ENCODE data around the gene C19orf25.

GRCh38 chr19:1473085-1473851 lies 5.7 kb downstream of the C19orf25 start:
- TF ChIP-seq PREB (CRISPR knock-in tag; IDR thresholded peaks at IDR 0.05) (no peak), TFAP4 (CRISPR knock-in tag; IDR thresholded peaks at IDR 0.05; ENCODE audit: borderline replicate concordance) (0 out of 2 replicates have a peak, but pooled peaks have one; percentile 13), SP2 (IDR thresholded peaks at IDR 0.05; ENCODE audit: extremely low read depth, low read depth, low read length, poor library complexity, severe bottlenecking) (no peak), MYC (IDR thresholded peaks at IDR 0.05; ENCODE audit: low read depth, low read length) (no peak), MYC (CRISPR knock-in tag; IDR thresholded peaks at IDR 0.05; ENCODE audit: borderline replicate concordance, low read depth) (no peak), ELF1 (tag; IDR thresholded peaks at IDR 0.05) (no peak), TCF7L2 (IDR thresholded peaks at IDR 0.05; ENCODE audit: low read depth, low read length) (no peak), KDM1A (IDR thresholded peaks at IDR 0.05) (no peak), U2AF2 (optimal IDR thresholded peaks at IDR 0.05; ENCODE audit: low read depth, low read length) (no peak), TCF7 (IDR thresholded peaks at IDR 0.05; ENCODE audit: borderline replicate concordance) (no peak), ZNF24 (IDR thresholded peaks at IDR 0.05) (no peak), CHAMP1 (IDR thresholded peaks at IDR 0.05) (no peak), POLR2A (conservative IDR thresholded peaks at IDR 0.05) (peak; percentile 6; the same call in 1 of the 2 replicates)

Measured in K562 (cell line).